ENCODE data around the gene ACTN1.
A peak's percentile ranks its signal among the peaks of the same experiment; 100 is the strongest.

The ACTN1 gene

DNA sequence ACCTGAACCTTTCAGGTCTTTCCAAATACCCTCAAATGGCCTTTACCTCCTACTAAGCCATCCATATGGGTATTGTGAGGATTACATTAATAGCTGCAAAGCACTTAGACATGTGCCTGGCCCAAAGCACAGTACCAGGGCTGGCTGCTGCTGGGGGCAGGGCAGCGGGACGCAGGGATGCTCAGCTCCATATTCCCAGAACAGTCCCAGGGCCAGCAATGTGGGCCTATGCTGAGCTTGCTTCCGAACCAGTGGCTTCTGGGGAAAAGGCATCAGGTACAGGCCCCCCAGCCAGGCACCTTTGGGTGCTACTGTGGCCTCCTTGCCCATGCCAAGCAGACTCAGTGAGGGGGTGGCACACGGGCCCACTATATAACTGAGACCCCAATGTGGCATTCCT is 10.4 kb downstream of the ACTN1 start:
- DNase-seq, result no peak

- no peak for DNase-seq
Observed at GRCh38 chr14:68968051-68968450, 11.1 kb downstream of the ACTN1 start.

DNA sequence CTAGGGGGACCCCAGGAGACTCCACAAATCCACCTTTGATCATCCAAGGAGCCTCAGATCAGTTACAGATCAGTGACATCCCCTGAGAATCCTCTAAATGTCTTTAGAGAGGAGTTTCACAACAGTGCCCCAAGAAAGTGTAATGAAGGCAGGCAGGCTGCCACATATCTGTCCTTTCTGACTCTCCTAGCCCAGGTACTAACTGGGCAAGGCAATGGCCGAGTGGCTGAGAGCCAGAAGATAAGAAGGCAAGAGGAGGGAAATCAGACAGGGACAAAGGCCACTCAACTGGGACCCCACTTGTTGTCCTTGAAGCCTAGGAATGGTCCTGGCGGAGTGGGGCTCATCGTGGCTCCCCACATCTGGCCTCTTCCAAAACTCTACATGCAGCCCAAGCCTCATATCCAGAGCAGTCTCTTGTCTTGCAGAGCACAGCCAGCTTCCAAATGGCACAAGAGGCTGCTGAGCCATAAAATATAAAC is 11.6 kb downstream of the ACTN1 start:
- no peak for DNase-seq

- no peak for DNase-seq
Observed at GRCh38 chr14:68966872-68967301, 12.2 kb downstream of the ACTN1 start.

DNA sequence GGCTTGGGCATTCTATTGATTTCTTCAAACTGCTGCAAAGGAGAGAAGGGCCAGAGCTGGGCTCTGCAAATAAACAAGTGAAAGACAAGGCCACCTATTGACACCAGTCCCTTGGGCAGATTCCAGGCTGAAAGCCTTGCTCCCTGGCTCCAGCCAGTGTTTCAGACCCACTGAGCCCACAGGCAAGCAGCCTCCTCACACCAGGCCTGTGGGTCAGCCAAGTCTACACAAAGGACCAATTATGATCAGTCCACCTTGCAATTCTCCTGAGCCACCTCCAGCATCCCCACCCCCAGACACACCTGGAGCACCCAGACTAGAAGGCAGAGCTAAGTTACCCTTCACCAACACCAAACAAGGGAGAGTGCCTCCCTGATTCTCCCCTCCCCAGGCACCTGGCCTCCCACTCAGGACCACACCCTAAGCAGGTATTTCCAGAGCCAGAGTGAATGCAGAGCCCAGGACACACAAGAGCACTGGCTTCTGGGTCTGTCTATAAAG is 13.8 kb downstream of the ACTN1 start:
- no peak for DNase-seq

GRCh38 chr14:68964300-68965093 is 14.6 kb downstream of the ACTN1 start:
- DNase-seq, result no peak

- no peak for DNase-seq
Observed at GRCh38 chr14:68962681-68963080, 16.4 kb downstream of the ACTN1 start.

DNA sequence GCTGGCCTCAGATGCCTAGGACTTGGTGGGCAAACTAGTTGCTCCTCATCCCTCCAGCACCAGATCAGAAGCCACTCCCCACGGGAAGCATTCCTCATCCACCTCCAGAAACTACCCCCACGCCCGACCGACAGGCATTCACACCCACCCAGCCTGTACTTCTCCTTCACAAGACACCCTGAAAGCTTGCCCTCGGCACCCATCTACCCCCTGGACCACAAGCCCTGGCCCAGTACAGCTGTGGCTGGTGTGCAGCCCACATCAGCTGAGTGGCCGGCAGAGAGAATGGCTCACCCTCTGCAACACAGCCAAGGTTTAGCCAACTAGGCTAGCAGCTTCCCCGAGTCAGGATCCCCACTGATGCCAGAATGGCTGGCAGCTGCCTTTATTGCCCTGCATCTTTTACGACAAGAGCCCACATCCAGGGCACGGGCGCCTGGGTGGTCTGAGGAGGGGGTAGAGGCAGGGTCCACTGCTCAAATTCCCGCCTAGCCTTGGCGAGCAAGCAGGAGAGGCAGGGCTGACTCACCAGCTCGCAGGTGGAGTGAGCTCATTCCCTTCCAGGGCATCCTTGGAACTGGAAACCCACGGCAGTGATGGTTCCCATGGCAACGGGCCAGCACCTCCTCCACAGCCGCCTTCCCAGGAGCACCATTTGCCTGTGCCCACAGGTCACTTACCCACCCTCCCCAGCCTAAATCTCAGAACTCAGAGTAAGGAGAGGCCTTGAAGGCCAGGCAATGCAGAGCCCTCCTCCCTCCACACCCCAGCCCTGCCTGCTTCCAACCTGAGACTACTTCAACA is 17.1 kb downstream of the ACTN1 start:
- DNase-seq, result peak; percentile 93

DNA sequence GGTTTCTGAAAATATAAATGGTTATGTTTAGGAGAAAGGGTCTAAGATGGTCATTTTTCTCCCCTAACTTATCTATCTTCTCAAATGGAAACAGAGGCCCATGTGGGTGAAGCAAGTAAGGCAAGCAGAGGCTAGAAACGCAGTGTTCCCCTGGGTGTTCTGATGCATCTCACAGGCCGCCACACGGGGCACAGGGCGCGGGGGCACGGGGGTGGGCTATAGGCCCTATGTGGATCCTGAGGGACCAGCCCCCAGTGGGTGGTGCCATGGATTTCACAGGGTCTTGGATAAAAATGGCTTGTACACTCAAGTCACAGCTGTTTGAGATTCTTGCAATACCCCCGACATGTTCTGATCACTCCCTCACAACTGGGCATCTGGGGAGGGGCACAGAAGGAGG is 17.7 kb downstream of the ACTN1 start:
- no peak for DNase-seq

DNA sequence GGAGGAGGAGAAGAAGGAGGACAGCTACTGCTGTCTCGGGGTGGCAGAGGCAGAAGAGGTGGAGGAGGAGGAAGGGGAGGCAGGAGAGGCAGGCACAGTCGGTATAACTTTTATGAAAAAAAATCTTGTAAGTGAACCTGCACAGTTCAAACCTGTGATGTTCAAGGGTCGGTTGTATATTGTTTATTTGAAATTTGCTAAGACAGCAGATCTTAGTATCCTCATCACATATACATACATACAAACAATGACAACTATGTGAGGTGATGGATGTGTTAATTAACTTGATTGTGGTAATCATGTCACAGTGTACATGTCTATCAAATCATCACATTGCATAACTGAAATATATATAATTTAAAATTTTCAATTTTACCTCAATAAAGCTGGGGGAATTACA is 19.0 kb downstream of the ACTN1 start:
- no peak for DNase-seq

DNA sequence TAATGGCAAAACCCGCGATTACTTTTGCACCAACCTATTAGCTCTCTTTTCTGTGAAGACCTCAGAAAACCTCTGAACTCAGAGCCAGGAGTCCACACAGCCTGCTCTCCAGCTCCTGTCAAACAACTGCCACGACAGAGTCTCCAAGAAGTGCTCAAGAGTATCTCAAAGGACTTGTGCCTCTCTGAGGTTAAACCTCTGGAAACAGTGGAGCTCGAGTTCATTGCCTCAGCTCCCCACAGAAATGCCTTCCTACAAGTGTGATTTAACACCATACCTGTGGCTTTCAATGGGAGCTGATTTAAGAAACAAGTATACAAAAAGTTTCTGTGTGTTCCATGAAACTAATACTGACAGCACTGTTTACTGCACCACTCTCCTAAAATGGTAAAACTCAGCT is 20.1 kb downstream of the ACTN1 start:
- no peak for DNase-seq

GRCh38 chr14:68958553-68958952 is 20.5 kb downstream of the ACTN1 start:
- no peak for DNase-seq

- DNase-seq, result no peak
Observed at GRCh38 chr14:68957775-68958174, 21.3 kb downstream of the ACTN1 start.

- no peak for DNase-seq
Observed at GRCh38 chr14:68956724-68957123, 22.4 kb downstream of the ACTN1 start.

- no peak for DNase-seq
Observed at GRCh38 chr14:68955851-68956179, 23.3 kb downstream of the ACTN1 start.

DNA sequence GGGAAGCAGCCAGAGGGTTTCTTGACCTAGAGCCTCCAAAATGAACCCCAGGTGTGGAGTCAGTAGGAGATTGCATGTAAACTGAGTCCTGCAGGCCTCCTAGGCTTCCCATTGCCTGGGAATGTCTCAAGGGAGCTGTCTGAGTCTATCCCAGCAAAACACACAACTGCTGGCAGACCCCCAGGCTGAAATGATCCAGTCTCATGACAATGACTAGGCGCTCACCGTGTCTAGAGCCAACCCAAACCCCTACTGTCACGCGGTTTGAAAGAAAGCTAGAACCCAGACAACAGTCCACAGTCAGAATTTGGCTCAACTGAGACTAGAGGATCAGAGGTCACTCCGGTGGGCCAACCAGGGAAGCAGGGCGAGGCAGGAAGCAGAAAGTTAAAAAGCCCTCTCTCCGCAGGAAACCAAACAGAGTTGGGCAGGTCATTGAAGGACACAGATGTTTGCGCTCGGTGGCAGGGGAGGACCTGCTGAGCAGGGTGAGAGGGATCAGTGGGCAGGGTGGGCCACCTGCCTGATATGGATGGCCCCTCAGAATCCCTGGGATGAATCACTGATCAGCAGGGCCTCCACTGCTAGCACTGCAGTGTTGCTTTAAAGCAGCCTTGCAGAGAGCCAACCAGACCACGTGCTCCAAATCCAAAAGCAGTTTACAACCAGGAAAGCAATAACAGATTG is 23.8 kb downstream of the ACTN1 start:
- DNase-seq, result no peak

DNA sequence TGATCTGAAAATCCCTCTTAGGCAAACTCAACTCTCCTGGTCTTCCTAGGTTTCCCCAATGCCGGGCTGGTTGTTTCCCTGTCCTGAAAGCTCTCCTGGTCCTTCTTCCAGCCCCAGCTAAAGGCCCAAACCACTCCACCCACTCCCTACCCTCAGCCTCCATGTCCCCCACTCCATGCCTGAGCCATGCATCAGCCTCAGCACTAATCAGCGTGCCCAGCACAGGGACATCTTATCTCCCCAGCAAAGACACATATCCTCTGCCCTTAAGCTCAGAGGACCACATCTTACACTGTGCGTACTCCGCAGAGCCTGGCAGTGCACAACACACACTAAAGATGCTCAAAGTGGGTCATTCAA is 25.9 kb downstream of the ACTN1 start:
- no peak for DNase-seq

GRCh38 chr14:68952531-68953195 is 26.4 kb downstream of the ACTN1 start:
- no peak for DNase-seq

- no peak for DNase-seq
Observed at GRCh38 chr14:68951800-68952530, 27.1 kb downstream of the ACTN1 start.

- no peak for DNase-seq
Observed at GRCh38 chr14:68951035-68951797, 27.9 kb downstream of the ACTN1 start.

DNA sequence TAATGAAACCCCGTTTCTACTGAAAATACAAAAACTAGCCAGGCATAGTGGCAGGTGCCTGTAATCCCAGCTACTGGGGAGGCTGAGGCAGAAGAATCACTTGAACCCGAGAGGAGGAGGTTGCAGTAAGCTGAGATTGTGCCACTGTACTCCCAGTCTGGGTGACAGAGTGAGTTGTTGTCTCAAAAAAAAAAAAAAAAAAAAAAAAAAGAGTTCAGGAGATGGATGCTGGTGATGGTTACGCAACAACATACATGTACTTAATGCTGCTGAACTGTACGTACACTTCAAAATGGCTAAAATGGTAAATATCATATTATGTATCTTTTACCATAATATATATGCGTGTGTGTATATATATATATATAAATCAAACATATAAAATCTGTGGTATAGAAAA is 29.0 kb downstream of the ACTN1 start:
- no peak for DNase-seq

GRCh38 chr14:68949601-68949965 is 29.5 kb downstream of the ACTN1 start:
- no peak for DNase-seq
